ENCODE measurements around the gene PRIM2.

DNA sequence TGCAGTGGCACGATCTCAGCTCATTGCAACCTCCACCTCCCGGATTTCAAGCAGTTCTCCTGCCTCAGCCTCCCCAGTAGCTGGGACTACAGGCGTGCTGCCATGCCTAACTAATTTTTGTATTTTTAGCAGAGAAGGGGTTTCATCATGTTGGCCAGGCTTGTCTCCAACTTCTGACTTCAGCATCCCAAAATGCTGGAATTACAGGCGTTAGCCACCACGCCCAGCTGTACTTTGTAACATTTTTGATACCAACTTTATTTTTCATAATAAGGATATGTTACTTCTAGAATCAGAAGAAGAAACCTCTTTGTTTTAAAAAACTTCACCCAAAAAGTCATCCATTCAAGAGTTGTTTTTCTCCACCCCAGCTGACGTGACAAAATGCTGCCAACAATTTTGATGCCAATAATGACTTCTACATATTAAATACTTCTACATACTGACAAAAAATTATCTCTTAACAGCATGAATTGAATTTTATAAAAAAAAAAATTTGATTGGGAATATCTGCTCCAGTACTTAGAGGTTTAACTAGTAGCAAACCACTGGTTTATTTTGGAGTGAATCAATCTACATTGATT is 22.5 kb upstream of the PRIM2 start:
- no peak for TF ChIP-seq CREB1 (IDR thresholded peaks at IDR 0.05; ENCODE audit: low read depth)
- no peak for TF ChIP-seq TCF12 (IDR thresholded peaks at IDR 0.05; ENCODE audit: low read depth)
- TF ChIP-seq FOXM1 (IDR thresholded peaks at IDR 0.05; ENCODE audit: borderline replicate concordance, low read depth) = no peak
- no peak for TF ChIP-seq CEBPB (IDR thresholded peaks at IDR 0.05)
